ENCODE measurements around the gene TMEFF1.

TMEFF1 gene

DNA sequence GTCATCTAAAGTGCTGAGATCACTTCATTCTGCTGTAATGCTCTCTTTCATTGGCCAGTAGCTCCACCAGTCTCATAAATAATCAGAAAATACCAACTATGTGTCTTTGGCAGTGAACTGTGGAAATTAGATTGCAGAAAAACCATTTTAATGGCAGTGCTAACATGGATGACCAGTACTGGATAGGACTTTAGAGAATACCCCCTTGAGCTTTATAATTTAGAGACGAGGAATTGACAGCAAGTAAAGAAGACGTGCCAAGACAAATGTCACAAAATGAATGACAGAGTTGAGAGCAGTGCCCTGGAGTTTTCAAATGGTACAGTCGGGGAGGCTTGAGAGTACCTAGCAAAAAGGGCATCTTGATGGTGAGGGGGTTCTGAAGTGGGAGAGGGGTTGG is 40.2 kb upstream of the TMEFF1 start (continued):
- TF ChIP-seq, protein P1, sequence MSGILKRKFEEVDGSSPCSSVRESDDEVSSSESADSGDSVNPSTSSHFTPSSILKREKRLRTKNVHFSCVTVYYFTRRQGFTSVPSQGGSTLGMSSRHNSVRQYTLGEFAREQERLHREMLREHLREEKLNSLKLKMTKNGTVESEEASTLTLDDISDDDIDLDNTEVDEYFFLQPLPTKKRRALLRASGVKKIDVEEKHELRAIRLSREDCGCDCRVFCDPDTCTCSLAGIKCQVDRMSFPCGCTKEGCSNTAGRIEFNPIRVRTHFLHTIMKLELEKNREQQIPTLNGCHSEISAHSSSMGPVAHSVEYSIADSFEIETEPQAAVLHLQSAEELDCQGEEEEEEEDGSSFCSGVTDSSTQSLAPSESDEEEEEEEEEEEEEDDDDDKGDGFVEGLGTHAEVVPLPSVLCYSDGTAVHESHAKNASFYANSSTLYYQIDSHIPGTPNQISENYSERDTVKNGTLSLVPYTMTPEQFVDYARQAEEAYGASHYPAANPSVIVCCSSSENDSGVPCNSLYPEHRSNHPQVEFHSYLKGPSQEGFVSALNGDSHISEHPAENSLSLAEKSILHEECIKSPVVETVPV (CRISPR knock-in tag; IDR thresholded peaks at IDR 0.05), result no peak
- TF ChIP-seq TOX (CRISPR knock-in tag; IDR thresholded peaks at IDR 0.05; ENCODE audit: borderline replicate concordance), result no peak

DNA sequence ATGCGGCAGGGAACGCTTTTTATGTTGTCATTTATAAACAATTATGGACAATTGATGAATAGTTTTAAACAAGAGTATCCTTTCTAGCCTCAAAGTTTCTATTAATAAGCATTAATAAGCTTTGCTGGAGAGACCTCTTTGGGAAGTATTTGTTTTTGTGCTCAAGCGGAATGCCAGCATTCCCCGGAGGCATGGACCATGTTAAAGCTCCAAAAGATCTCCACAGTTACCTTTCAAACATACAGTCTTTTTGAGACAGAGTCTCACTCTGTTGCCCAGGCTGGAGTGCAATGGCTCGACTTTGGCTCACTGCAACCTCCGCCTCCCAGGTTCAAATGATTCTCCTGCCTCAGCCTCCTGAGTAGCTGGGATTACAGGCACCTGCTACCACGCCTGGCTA is 36.4 kb upstream of the TMEFF1 start:
- TF ChIP-seq ZFP30 (CRISPR knock-in tag; IDR thresholded peaks at IDR 0.05) (no peak), ZFP3 (CRISPR knock-in tag; IDR thresholded peaks at IDR 0.05) (no peak), RARB (CRISPR knock-in tag; IDR thresholded peaks at IDR 0.05) (no peak), ESRRG (CRISPR knock-in tag; IDR thresholded peaks at IDR 0.05) (no peak), ISL1 (CRISPR knock-in tag; IDR thresholded peaks at IDR 0.05) (no peak), PPARA (CRISPR knock-in tag; IDR thresholded peaks at IDR 0.05; ENCODE audit: borderline replicate concordance) (no peak), BACH2 (CRISPR knock-in tag; IDR thresholded peaks at IDR 0.05; ENCODE audit: borderline replicate concordance) (no peak), SNAI2 (CRISPR knock-in tag; IDR thresholded peaks at IDR 0.05) (no peak), TOX (CRISPR knock-in tag; IDR thresholded peaks at IDR 0.05; ENCODE audit: borderline replicate concordance) (no peak)
- TF ChIP-seq, protein P2, sequence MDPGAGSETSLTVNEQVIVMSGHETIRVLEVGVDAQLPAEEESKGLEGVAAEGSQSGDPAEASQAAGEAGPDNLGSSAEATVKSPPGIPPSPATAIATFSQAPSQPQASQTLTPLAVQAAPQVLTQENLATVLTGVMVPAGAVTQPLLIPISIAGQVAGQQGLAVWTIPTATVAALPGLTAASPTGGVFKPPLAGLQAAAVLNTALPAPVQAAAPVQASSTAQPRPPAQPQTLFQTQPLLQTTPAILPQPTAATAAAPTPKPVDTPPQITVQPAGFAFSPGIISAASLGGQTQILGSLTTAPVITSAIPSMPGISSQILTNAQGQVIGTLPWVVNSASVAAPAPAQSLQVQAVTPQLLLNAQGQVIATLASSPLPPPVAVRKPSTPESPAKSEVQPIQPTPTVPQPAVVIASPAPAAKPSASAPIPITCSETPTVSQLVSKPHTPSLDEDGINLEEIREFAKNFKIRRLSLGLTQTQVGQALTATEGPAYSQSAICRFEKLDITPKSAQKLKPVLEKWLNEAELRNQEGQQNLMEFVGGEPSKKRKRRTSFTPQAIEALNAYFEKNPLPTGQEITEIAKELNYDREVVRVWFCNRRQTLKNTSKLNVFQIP (CRISPR knock-in tag; IDR thresholded peaks at IDR 0.05; ENCODE audit: borderline replicate concordance, low read depth), result no peak
- TF ChIP-seq, protein P3, sequence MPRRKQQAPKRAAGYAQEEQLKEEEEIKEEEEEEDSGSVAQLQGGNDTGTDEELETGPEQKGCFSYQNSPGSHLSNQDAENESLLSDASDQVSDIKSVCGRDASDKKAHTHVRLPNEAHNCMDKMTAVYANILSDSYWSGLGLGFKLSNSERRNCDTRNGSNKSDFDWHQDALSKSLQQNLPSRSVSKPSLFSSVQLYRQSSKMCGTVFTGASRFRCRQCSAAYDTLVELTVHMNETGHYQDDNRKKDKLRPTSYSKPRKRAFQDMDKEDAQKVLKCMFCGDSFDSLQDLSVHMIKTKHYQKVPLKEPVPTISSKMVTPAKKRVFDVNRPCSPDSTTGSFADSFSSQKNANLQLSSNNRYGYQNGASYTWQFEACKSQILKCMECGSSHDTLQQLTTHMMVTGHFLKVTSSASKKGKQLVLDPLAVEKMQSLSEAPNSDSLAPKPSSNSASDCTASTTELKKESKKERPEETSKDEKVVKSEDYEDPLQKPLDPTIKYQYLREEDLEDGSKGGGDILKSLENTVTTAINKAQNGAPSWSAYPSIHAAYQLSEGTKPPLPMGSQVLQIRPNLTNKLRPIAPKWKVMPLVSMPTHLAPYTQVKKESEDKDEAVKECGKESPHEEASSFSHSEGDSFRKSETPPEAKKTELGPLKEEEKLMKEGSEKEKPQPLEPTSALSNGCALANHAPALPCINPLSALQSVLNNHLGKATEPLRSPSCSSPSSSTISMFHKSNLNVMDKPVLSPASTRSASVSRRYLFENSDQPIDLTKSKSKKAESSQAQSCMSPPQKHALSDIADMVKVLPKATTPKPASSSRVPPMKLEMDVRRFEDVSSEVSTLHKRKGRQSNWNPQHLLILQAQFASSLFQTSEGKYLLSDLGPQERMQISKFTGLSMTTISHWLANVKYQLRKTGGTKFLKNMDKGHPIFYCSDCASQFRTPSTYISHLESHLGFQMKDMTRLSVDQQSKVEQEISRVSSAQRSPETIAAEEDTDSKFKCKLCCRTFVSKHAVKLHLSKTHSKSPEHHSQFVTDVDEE (CRISPR knock-in tag; IDR thresholded peaks at IDR 0.05), result no peak
- TF ChIP-seq, protein P4, sequence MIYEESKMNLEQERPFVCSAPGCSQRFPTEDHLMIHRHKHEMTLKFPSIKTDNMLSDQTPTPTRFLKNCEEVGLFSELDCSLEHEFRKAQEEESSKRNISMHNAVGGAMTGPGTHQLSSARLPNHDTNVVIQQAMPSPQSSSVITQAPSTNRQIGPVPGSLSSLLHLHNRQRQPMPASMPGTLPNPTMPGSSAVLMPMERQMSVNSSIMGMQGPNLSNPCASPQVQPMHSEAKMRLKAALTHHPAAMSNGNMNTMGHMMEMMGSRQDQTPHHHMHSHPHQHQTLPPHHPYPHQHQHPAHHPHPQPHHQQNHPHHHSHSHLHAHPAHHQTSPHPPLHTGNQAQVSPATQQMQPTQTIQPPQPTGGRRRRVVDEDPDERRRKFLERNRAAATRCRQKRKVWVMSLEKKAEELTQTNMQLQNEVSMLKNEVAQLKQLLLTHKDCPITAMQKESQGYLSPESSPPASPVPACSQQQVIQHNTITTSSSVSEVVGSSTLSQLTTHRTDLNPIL (CRISPR knock-in tag; IDR thresholded peaks at IDR 0.05; ENCODE audit: low read depth), result no peak
- TF ChIP-seq, protein P5, sequence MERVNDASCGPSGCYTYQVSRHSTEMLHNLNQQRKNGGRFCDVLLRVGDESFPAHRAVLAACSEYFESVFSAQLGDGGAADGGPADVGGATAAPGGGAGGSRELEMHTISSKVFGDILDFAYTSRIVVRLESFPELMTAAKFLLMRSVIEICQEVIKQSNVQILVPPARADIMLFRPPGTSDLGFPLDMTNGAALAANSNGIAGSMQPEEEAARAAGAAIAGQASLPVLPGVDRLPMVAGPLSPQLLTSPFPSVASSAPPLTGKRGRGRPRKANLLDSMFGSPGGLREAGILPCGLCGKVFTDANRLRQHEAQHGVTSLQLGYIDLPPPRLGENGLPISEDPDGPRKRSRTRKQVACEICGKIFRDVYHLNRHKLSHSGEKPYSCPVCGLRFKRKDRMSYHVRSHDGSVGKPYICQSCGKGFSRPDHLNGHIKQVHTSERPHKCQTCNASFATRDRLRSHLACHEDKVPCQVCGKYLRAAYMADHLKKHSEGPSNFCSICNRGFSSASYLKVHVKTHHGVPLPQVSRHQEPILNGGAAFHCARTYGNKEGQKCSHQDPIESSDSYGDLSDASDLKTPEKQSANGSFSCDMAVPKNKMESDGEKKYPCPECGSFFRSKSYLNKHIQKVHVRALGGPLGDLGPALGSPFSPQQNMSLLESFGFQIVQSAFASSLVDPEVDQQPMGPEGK (CRISPR knock-in tag; IDR thresholded peaks at IDR 0.05; ENCODE audit: borderline replicate concordance), result no peak
- ATAC-seq, result no peak

DNA sequence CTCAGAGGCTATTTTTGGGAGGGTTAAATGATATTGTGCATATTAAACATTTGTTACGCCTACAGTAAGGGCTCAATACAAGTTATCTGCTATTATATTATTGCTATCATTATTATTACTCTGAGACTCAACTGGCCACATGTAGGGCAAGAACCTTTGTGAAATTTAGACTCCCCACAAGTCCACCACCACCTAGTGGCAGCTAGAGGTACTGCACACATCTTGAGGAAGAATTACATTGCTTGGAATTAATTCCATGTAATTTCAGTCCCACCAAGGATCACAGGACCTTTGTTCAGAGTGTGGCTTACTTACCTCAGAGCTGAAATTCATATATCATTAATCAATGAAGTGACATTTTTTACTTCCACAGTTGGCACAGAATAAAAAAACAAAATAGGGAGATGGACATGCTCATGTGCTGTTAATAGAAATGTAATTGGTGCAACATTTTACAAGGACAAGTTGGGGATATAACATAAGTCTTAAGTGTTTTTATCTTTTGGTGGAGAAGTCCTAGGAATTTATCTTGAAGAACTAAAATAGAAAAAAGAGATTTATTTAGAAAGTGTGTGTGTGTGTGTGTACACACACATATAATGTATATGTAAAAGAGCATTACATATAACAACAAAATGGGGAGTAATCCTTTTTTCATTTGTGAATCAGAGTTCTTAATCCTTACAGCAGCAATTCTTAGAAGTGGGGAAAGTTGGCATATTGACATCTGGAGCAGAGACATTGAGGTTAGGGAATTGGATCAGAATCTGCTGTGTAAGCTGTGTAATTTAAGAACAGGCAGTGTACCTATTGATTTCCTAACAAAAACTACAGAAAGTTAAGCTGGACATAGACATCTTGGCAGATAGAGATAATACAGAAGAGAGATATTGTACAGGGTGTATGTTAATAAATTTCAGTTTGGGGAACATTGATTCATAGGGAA is 34.8 kb upstream of the TMEFF1 start:
- peak; percentile 88 for ATAC-seq
- TF ChIP-seq, protein P3 (CRISPR knock-in tag; IDR thresholded peaks at IDR 0.05), result no peak
- no peak for TF ChIP-seq RARB (CRISPR knock-in tag; IDR thresholded peaks at IDR 0.05)
- no peak for TF ChIP-seq ESRRG (CRISPR knock-in tag; IDR thresholded peaks at IDR 0.05)
- no peak for TF ChIP-seq ISL1 (CRISPR knock-in tag; IDR thresholded peaks at IDR 0.05)
- no peak for TF ChIP-seq ZFP3 (CRISPR knock-in tag; IDR thresholded peaks at IDR 0.05)
- no peak for TF ChIP-seq ZFP30 (CRISPR knock-in tag; IDR thresholded peaks at IDR 0.05)
- TF ChIP-seq BACH2 (CRISPR knock-in tag; IDR thresholded peaks at IDR 0.05; ENCODE audit: borderline replicate concordance), result no peak
- no peak for TF ChIP-seq SNAI2 (CRISPR knock-in tag; IDR thresholded peaks at IDR 0.05)
- no peak for TF ChIP-seq OSR1 (CRISPR knock-in tag; IDR thresholded peaks at IDR 0.05)
- TF ChIP-seq, protein P1 (CRISPR knock-in tag; IDR thresholded peaks at IDR 0.05), result no peak
- TF ChIP-seq ZNF565 (CRISPR knock-in tag; conservative IDR thresholded peaks at IDR 0.05; ENCODE audit: low read depth), result no peak
- TF ChIP-seq, protein P4 (CRISPR knock-in tag; IDR thresholded peaks at IDR 0.05; ENCODE audit: low read depth), result no peak
- TF ChIP-seq, protein P5 (CRISPR knock-in tag; IDR thresholded peaks at IDR 0.05; ENCODE audit: borderline replicate concordance), result no peak

Measured in SK-N-SH treated with all-trans-retinoic acid at 6 μM for 48 hours (cell line).